Endothelial cell of umbilical vein (primary cell): ENCODE data around the gene CSNK1G3. TPM values are rescaled to one million over a fixed set of nuclear protein-coding genes. Genes with fewer than 3 reads are reported as not detected.

ENCODE experiments used
- BruUV-seq: library from RNA; stranded (reverse); fragments of 400-500 nt; replicated peaks from 2 replicates; lab custom pipeline; 2021; lab: Mats Ljungman, UMichigan
- CTCF ChIA-PET: fragments of 300-600, 350-600 bp; sonication (Branson Sonifier 250); formaldehyde crosslinking; loops from one replicate; lab custom pipeline; 2021; ENCODE audit warnings: antibody characterized with exemption, inconsistent platforms; lab: Charles Lee
- POLR2A ChIA-PET: fragments of 300-600, 350-600 bp; sonication (Branson Sonifier 250); formaldehyde crosslinking; loops from one replicate; lab custom pipeline; 2021; ENCODE audit warnings: antibody characterized with exemption, inconsistent platforms; lab: Charles Lee
- DNase-seq: peaks from one replicate; pipeline ENCODE4 v3.0.0-alpha.2; 2011; ENCODE audit warnings: low read depth, low spot score
- FAIRE-seq: peaks from 2 replicates; lab custom pipeline; 2011; peaks lifted over from hg19 to GRCh38; lab: Jason Lieb, UNC
- H2AFZ ChIP-seq: 2 replicates; pipeline ENCODE4 v1.6.0; 2012; ENCODE audit warnings: low read depth, low read length, control low read depth, inconsistent platforms
- H3K27ac ChIP-seq: 2 replicates; pipeline ENCODE4 v1.5.1; 2011; ENCODE audit warnings: low read depth, mild to moderate bottlenecking, control low read depth, low read length, moderate library complexity; ENCODE audit not compliant: insufficient read depth
- H3K27me3 ChIP-seq, 2 experiments: 2 replicates each; pipeline versions ENCODE4 v1.6.0 to v1.6.1; 2011; ENCODE audit warnings: low read length in 2 of 2, mixed read lengths in 1 of 2; ENCODE audit not compliant: control insufficient read depth in 2 of 2, insufficient read depth in 2 of 2
- H3K36me3 ChIP-seq, 2 experiments: 2 replicates in 1 of 2; 3 replicates in 1 of 2; pipeline ENCODE4 v1.5.1; 2011; ENCODE audit warnings: low read length in 2 of 2, mild to moderate bottlenecking in 1 of 2, moderate library complexity in 1 of 2; ENCODE audit not compliant: control insufficient read depth in 2 of 2, insufficient read depth in 2 of 2; ENCODE audit errors: extremely low read depth in 1 of 2
- H3K4me1 ChIP-seq: 3 replicates; pipeline ENCODE4 v1.5.1; 2011; ENCODE audit warnings: mild to moderate bottlenecking, low read length; ENCODE audit not compliant: control insufficient read depth, insufficient read depth; ENCODE audit errors: extremely low read depth
- H3K4me2 ChIP-seq: 2 replicates; pipeline ENCODE4 v1.6.1; 2011; ENCODE audit warnings: low read length, control low read depth, mixed read lengths; ENCODE audit not compliant: insufficient read depth
- H3K4me3 ChIP-seq, 3 experiments: fragments of 200-600 bp in 1 of 3; sonication (generic), shearing (Covaris generic) in 1 of 3; replicated peaks in 1 of 3; 2 replicates each; pipeline ENCODE4 v1.5.1; 2011 to 2016; ENCODE audit warnings: control low read depth in 3 of 3, low read length in 3 of 3, mild to moderate bottlenecking in 2 of 3, inconsistent platforms in 1 of 3, low read depth in 1 of 3, moderate library complexity in 1 of 3; ENCODE audit not compliant: insufficient read depth in 1 of 3
- H3K79me2 ChIP-seq: 2 replicates; pipeline ENCODE4 v1.6.0; 2012; ENCODE audit warnings: low read length, inconsistent platforms; ENCODE audit not compliant: control insufficient read depth, insufficient read depth
- H3K9ac ChIP-seq: replicated peaks from 2 replicates; pipeline ENCODE3; 2011; ENCODE audit warnings: low read length, control low read depth; ENCODE audit not compliant: insufficient read depth; ENCODE audit errors: extremely low read depth
- H3K9me1 ChIP-seq: replicated peaks from 3 replicates; pipeline ENCODE4 v1.6.0; 2011; ENCODE audit warnings: mild to moderate bottlenecking, low read length; ENCODE audit not compliant: control insufficient read depth, insufficient read depth; ENCODE audit errors: extremely low read depth
- H3K9me3 ChIP-seq: replicated peaks from 2 replicates; pipeline ENCODE4 v1.5.1; 2012; ENCODE audit warnings: low read length, inconsistent platforms; ENCODE audit not compliant: control insufficient read depth, insufficient read depth
- H4K20me1 ChIP-seq: replicated peaks from 2 replicates; pipeline ENCODE3; 2011; ENCODE audit warnings: mild to moderate bottlenecking, low read length; ENCODE audit not compliant: control insufficient read depth, insufficient read depth; ENCODE audit errors: extremely low read depth
- EZH2 ChIP-seq: IDR thresholded peaks from 2 replicates; pipeline ENCODE4 v1.6.1; 2012; ENCODE audit warnings: borderline replicate concordance, low read depth, mild to moderate bottlenecking, moderate library complexity, low read length, inconsistent platforms; ENCODE audit not compliant: severe bottlenecking
- FOS ChIP-seq: IDR thresholded peaks from 2 replicates; pipeline ENCODE4 v1.6.1; 2011; ENCODE audit warnings: mild to moderate bottlenecking, low read length, moderate library complexity, borderline replicate concordance; ENCODE audit not compliant: insufficient read depth
- GATA2 ChIP-seq: IDR thresholded peaks from 2 replicates; pipeline ENCODE4 v1.7.0; 2011; ENCODE audit warnings: low read depth, mild to moderate bottlenecking, moderate library complexity, mixed read lengths, low read length; ENCODE audit not compliant: insufficient read length, insufficient read depth
- JUN ChIP-seq: IDR thresholded peaks from 2 replicates; pipeline ENCODE4 v1.6.1; 2011; ENCODE audit warnings: borderline replicate concordance, low read depth; ENCODE audit not compliant: insufficient read length, insufficient read depth
- MAX ChIP-seq: IDR thresholded peaks from 2 replicates; pipeline ENCODE4 v1.6.1; 2011; ENCODE audit not compliant: insufficient read depth, insufficient read length
- MYC ChIP-seq: IDR thresholded peaks from one replicate; pipeline ENCODE4 v1.6.1; 2011; ENCODE audit warnings: mild to moderate bottlenecking, low read depth, low read length
- POLR2A ChIP-seq: IDR thresholded peaks from 2 replicates; pipeline ENCODE4 v1.6.1; 2012; ENCODE audit warnings: low read depth, mild to moderate bottlenecking, control low read depth, low read length
- POLR2AphosphoS5 ChIP-seq: IDR thresholded peaks from 2 replicates; pipeline ENCODE4 v1.6.1; 2012; ENCODE audit warnings: low read depth, mild to moderate bottlenecking, control low read depth, low read length, moderate library complexity; ENCODE audit not compliant: insufficient read depth
- dilution Hi-C: fragments of 300-500 bp; cut with MboI; formaldehyde crosslinking; loops from one replicate; pipeline ENCODE4 v1.15.0; 2019; ENCODE audit warnings: low sequenced_read_pairs; ENCODE audit not compliant: extremely low pct_ligation_motif_present
- intact Hi-C: fragments of 100-400 bp; cut with micrococcal nuclease; formaldehyde crosslinking; loops from one replicate; pipeline ENCODE4 v1.10.0; 2022
- polyA plus RNA-seq, 4 experiments: library from polyadenylated mRNA; depleted of rRNA in 3 of 4; stranded (reverse) in 3 of 4; unstranded in 1 of 4; fragments of >200 nt; gene quantifications; 2 replicates each; pipeline versions ENCODE4 v1.2.1 to v1.2.3, GENCODE V29; 2011 to 2012; ENCODE audit warnings: missing spikeins in 1 of 4
- total RNA-seq: library from RNA; stranded (reverse); gene quantifications from 2 replicates; pipeline ENCODE4 v1.2.3, GENCODE V29; 2021
- TF ChIP-seq, protein P1 (sequence below), 2 donors: IDR thresholded peaks; 1 replicate in 1 of 2; 2 replicates in 1 of 2; pipeline ENCODE4 v1.5.1; 2011; ENCODE audit warnings: low read length in 2 of 2, mild to moderate bottlenecking in 2 of 2, moderate library complexity in 2 of 2, control low read depth in 1 of 2, inconsistent platforms in 1 of 2, low read depth in 1 of 2; ENCODE audit not compliant: insufficient read depth in 1 of 2; ENCODE audit errors: extremely low read depth in 1 of 2

The CSNK1G3 gene
- total and polyA plus RNA-seq, 2 donors (not counting 3 experiments of a cell fraction or from before 2014, with no cell fraction given): 10.4 to 35.9 TPM

DNA sequence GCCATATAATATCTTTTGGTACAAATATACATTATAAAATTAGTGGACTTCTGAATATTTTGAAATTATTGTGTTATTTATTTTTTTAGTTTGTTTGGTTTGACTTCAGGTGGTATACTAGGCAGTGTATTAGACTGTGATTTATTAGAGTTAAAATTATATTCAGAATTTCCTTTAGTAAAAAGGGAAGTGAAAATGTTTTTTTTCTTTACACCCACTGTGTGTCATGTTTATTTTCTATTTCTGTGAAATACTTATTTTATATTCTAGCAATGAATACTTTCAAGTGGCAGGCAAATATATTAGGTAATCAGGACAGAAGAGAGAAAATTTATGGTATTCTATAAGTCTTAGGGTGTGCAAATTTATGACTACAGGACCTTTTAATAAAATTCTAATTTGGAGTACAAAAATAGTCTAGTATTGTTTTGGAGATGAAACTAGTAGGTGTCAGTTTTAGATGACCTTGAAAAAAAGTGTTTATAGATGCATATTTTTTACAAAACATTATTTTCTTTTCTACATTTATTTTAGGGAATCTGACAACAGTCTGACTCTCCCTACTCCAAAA, 8.8 kb downstream of the CSNK1G3 start:
- no peak for FAIRE-seq
- H3K4me1 ChIP-seq: no peaks in the 10 kb centered on the region

GRCh38 chr5:123524146-123524545, 12.2 kb downstream of the CSNK1G3 start:
- dilution Hi-C loops: no loop called here
- H3K36me3 ChIP-seq: no peaks in the 10 kb centered on the region
- H3K9ac ChIP-seq: no peak overlapping the region
- H3K79me2 ChIP-seq: peaks cover 72% of the 10 kb centered on the region
- ChIA-PET POLR2A (no interaction called here), CTCF (no interaction called here)
- TF ChIP-seq MYC (no peak), FOS (no peak), EZH2 (no peak), JUN (no peak), GATA2 (no peak), MAX (no peak), POLR2A (no peak), POLR2AphosphoS5 (no peak)
- TF ChIP-seq, protein P1, sequence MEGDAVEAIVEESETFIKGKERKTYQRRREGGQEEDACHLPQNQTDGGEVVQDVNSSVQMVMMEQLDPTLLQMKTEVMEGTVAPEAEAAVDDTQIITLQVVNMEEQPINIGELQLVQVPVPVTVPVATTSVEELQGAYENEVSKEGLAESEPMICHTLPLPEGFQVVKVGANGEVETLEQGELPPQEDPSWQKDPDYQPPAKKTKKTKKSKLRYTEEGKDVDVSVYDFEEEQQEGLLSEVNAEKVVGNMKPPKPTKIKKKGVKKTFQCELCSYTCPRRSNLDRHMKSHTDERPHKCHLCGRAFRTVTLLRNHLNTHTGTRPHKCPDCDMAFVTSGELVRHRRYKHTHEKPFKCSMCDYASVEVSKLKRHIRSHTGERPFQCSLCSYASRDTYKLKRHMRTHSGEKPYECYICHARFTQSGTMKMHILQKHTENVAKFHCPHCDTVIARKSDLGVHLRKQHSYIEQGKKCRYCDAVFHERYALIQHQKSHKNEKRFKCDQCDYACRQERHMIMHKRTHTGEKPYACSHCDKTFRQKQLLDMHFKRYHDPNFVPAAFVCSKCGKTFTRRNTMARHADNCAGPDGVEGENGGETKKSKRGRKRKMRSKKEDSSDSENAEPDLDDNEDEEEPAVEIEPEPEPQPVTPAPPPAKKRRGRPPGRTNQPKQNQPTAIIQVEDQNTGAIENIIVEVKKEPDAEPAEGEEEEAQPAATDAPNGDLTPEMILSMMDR (IDR thresholded peaks at IDR 0.05; ENCODE audit: extremely low read depth in 1 of 2, insufficient read depth in 1 of 2, low read depth in 1 of 2, low read length in 2 of 2): no peak
- intact Hi-C loops: no loop called here
- H3K9me3 ChIP-seq: no peaks in the 10 kb centered on the region
- DNase-seq (no peak), FAIRE-seq (no peak)
- no TSS peak for BruUV-seq
- no peak overlapping the region for H2AFZ ChIP-seq
- no peak overlapping the region for H3K27ac ChIP-seq
- H3K9me1 ChIP-seq: peaks cover 3% of the 10 kb centered on the region
- no peak overlapping the region for H3K4me2 ChIP-seq
- no peaks in the 10 kb centered on the region for H3K27me3 ChIP-seq
- H3K4me1 ChIP-seq: no peaks in the 10 kb centered on the region
- H4K20me1 ChIP-seq: peaks cover 7% of the 10 kb centered on the region
- no peak overlapping the region for H3K4me3 ChIP-seq

More for the DNA sequence above, 8.8 kb downstream of the CSNK1G3 start:
- Histone ChIP-seq H2AFZ (no peak overlapping the region), H3K9me3 (no peaks in the 10 kb centered on the region), H3K79me2 (peaks cover 87% of the 10 kb centered on the region), H3K4me2 (no peak overlapping the region), H4K20me1 (peaks cover 4% of the 10 kb centered on the region), H3K9ac (no peak overlapping the region), H3K9me1 (peaks cover 3% of the 10 kb centered on the region), H3K27me3 (no peaks in the 10 kb centered on the region), H3K36me3 (no peaks in the 10 kb centered on the region), H3K4me3 (no peak overlapping the region), H3K27ac (no peak overlapping the region)
- DNase-seq: no peak
- CTCF ChIA-PET: interaction anchor here (1.0 to 2.3 kb wide), 2 partner anchors 7 to 10 kb away, joined by 3 to 8 read pairs; no protein-coding TSS in a partner anchor
- TF ChIP-seq MYC: no peak
- TF ChIP-seq POLR2AphosphoS5: no peak
- no peak for TF ChIP-seq GATA2
- no peak for TF ChIP-seq MAX
- intact Hi-C loops: no loop called here
- dilution Hi-C loops: no loop called here
- POLR2A ChIA-PET: no interaction called here
- no TSS peak for BruUV-seq
